ENCODE data around the gene RNF38. TPM values are rescaled to one million over a fixed set of nuclear protein-coding genes. Genes with fewer than 3 reads are reported as not detected.
"Not testable (repeated sequence)": the region's sequence is repeated elsewhere in the genome, so short reads cannot be mapped to it uniquely, and the experiment has no call there.

RNF38 gene
- total RNA-seq, 2 experiments from 2014 or later, result 37.0 to 40.2 TPM

DNA sequence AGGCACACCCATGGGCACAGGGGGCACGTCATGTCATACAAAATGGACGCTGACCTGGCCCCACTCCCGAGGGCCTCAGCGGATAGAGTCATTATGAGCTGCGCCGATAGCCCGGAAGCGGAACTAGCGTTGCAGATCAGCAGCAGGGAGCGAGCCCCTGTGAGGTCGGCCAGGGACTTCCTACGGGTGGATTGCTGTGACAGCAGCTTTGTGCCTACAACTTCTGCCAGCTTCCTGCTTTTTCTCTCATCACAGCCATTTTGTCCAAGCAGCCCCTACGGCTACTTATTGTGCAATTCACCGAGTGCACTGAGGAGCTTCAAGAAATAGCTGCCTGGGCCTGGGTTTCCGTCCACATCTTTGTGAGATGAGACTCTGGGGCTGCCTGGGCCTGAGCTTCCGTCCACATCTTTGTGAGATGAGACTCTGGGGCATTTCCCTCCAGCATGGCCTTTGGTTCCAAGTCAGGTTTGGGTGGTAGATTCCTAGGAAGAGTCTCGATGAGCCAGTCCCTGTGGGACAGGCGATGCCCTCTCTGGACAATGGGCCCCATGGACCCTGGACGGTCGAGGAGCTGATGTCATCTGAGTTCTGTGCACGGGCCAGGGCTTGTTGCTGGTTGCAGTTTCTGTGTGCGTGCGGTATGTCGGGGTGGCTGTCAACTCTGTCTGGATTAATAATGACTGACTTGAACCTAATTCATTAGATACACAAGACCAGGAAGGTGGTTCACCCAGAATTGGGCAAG, 74.8 kb downstream of the RNF38 start:
- H3K4me3 Mint-ChIP-seq, result no peak overlapping the region
- no peak for DNase-seq
- H3K27me3 Mint-ChIP-seq, result no peaks in the 10 kb centered on the region
- no peaks in the 10 kb centered on the region for H3K36me3 Mint-ChIP-seq
- no peaks in the 10 kb centered on the region for H3K9me3 Mint-ChIP-seq
- no peak overlapping the region for H3K27ac Mint-ChIP-seq
- no peaks in the 10 kb centered on the region for H3K4me1 Mint-ChIP-seq

DNA sequence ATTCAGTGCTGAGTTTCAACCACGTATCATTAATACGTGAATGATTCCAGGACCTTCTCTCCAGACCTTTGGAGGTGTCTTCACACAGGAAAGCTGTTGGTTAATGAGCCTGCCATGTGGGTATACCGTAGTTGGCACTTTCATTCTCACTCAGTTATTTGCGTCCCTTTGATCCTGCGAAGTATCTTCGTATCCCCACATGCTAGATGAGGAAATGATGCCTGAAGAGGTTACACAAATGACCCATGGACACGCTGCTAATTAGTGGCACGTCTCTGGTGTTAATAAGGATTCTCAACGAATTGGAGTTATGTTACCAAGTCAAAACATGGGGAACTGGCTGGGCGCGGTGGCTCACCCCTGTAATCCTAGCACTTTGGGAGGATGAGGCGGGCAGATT, 76.1 kb downstream of the RNF38 start:
- Mint-ChIP-seq H3K27ac (no peak overlapping the region), H3K4me1 (no peaks in the 10 kb centered on the region), H3K4me3 (no peak overlapping the region), H3K36me3 (no peaks in the 10 kb centered on the region), H3K27me3 (no peaks in the 10 kb centered on the region), H3K9me3 (no peaks in the 10 kb centered on the region)
- DNase-seq, result no peak

DNA sequence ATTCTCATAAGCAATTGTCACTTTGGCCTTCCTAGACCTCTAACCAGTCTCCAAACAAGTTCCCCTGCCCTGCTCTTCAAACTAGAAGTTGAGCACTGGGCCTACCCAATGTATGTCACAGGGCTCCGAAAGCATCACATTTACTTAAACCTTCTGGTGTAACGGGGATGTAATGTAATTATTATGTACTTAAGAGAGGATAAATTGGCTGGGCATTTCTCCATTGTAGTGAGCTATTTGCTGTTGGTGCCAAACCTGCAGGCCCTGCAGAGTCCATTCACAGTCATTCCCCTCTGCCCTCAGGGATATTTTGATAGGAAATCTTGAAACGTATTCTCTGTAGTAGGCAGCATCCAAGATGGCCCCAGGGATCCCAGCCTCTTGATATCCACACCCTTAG, 77.6 kb downstream of the RNF38 start:
- Mint-ChIP-seq H3K9me3 (no peaks in the 10 kb centered on the region), H3K4me3 (no peak overlapping the region), H3K27me3 (peaks cover 3% of the 10 kb centered on the region), H3K4me1 (no peaks in the 10 kb centered on the region), H3K27ac (no peak overlapping the region), H3K36me3 (no peaks in the 10 kb centered on the region)
- no peak for DNase-seq

DNA sequence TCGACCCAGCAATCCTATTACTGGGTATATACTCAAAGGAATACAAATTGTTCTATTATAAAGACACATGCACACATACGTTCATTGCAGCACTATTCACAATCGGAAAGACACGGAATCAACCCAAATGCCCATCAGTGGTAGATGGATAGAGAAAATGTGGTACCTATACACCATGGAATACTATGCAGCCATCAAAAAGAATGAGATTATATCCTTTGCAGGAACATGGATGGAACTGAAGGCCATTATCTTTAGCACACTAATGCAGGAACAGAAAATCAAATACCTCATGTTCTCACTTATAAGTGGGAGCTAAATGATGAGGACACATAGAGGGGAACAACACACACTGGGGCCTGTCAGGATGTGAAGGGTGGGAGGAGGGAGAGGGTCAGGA, 78.2 kb downstream of the RNF38 start:
- H3K4me1 Mint-ChIP-seq, H3K27ac Mint-ChIP-seq, H3K36me3 Mint-ChIP-seq, H3K27me3 Mint-ChIP-seq, H3K4me3 Mint-ChIP-seq, DNase-seq, H3K9me3 Mint-ChIP-seq: not testable (repeated sequence)

DNA sequence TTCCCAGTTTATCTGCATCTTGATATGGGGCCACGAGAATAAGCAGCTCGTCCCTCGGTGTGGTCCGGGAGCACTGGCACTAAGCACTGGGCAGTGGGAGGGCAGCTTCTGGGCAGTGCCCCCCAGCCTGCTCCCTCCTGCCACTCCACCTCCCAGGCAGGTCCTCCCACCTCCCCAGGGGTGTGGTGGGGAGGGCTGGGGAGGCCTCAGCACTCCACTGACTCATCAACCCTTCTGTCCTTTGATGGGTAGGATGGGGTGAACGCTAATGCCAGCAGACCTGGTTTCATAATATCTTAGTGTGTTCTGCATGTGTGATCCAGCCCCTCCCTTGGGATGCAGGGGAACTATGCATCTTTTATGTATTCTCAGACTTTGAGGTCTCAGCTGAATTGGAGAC, 79.6 kb downstream of the RNF38 start:
- no peaks in the 10 kb centered on the region for H3K36me3 Mint-ChIP-seq
- H3K27ac Mint-ChIP-seq, result no peak overlapping the region
- no peaks in the 10 kb centered on the region for H3K9me3 Mint-ChIP-seq
- no peak overlapping the region for H3K4me3 Mint-ChIP-seq
- H3K27me3 Mint-ChIP-seq, result peaks cover 3% of the 10 kb centered on the region
- no peaks in the 10 kb centered on the region for H3K4me1 Mint-ChIP-seq
- DNase-seq, result no peak

DNA sequence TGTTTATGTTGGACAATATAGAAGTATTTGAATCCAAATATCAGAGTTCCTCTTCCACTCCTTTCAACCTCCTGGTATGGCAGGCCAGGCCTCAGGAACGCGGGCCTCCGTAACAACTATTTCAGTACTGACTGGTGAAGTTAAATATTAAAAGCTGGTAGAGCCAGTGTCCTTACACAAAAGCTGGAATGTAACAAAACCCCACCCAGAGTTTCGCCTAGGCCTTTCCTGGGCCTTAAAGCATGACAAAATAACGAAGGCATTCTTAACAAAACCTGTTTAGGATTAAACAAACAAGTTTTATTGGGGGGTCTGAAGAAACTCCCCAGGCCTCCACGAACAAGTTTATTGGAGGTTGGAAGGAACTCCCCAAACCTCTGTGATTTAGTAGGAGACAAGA, 80.3 kb downstream of the RNF38 start:
- Mint-ChIP-seq H3K27me3 (peaks cover 3% of the 10 kb centered on the region), H3K36me3 (no peaks in the 10 kb centered on the region), H3K4me1 (peaks cover 2% of the 10 kb centered on the region), H3K27ac (no peak overlapping the region), H3K9me3 (no peaks in the 10 kb centered on the region), H3K4me3 (no peak overlapping the region)
- DNase-seq, result no peak

DNA sequence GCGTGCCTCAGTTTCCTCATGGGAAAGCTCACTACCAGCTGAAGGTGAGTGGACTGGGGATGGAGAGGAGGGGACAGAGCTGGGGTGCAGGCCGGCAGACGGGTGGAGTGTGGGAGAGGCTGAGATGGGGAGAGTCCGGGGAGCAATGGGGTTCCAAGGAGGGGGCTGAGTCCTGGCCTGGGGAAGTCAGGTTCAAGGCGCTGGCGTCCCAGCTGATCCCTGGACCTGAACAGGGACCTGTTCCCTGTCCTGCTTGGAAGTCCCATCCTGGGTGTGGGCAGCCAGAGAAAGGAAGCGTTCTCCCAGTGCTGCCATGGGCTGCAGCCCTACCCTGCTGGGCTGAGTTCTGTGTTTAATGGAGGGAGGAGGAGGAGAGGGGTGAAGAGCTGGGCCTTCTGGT, 80.9 kb downstream of the RNF38 start:
- no peak for DNase-seq
- H3K27me3 Mint-ChIP-seq, result peaks cover 3% of the 10 kb centered on the region
- H3K27ac Mint-ChIP-seq, result no peak overlapping the region
- H3K4me3 Mint-ChIP-seq, result no peak overlapping the region
- no peaks in the 10 kb centered on the region for H3K36me3 Mint-ChIP-seq
- H3K9me3 Mint-ChIP-seq, result no peaks in the 10 kb centered on the region
- H3K4me1 Mint-ChIP-seq, result peaks cover 2% of the 10 kb centered on the region

DNA sequence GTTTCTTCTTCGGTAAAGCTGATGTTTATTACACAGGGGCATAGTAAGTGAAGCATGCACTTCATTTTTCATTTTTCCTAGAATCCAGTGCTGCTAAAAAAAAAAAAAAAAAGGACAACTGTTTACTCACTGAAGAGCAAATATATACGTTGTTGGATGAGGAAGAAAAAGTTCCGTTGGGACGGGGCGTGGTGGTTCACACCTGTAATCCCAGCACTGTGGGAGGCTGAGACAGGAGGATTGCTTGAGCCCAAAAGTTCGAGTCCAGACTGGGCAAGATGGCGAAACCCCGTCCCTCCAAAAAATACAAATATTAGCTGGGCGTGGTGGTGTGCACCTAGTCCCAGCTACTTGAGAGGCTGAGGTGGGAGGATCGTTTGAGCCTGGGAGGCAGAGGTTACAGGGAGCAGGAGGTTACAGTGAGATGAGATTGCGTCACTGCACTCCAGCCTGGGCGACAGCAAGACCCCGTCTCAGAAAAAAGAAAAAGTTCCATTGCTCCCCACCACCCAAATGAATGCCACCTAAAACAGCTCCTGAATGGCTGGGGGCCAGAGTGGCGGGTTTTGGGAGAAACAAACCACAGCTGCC, 81.8 kb downstream of the RNF38 start:
- Mint-ChIP-seq H3K27ac (no peak overlapping the region), H3K36me3 (no peaks in the 10 kb centered on the region), H3K4me3 (no peak overlapping the region), H3K27me3 (peaks cover 3% of the 10 kb centered on the region), H3K4me1 (peaks cover 2% of the 10 kb centered on the region), H3K9me3 (no peaks in the 10 kb centered on the region)
- DNase-seq, result no peak

DNA sequence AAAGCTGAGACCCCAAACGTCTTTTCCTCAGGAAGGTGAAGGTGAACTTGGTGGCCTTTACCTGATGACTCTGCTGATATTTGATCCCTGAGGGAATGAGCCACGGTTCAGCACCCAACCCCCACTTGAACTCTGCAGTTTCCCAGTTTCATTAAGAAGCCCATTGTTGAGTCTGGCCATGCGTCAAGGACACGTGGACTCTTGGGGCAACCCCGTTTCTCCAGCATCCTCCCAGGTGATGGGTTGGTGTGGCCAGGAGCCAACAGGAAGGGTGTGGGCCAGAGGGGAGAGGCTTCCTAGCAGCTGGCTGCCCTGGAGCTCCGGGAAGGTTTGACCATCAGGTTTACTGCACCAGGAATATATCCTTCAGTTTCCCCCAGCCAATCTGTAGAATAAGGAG, 82.3 kb downstream of the RNF38 start:
- no peak for DNase-seq
- Mint-ChIP-seq H3K27ac (no peak overlapping the region), H3K4me3 (no peak overlapping the region), H3K9me3 (no peaks in the 10 kb centered on the region), H3K36me3 (no peaks in the 10 kb centered on the region), H3K27me3 (peaks cover 3% of the 10 kb centered on the region), H3K4me1 (peaks cover 2% of the 10 kb centered on the region)

DNA sequence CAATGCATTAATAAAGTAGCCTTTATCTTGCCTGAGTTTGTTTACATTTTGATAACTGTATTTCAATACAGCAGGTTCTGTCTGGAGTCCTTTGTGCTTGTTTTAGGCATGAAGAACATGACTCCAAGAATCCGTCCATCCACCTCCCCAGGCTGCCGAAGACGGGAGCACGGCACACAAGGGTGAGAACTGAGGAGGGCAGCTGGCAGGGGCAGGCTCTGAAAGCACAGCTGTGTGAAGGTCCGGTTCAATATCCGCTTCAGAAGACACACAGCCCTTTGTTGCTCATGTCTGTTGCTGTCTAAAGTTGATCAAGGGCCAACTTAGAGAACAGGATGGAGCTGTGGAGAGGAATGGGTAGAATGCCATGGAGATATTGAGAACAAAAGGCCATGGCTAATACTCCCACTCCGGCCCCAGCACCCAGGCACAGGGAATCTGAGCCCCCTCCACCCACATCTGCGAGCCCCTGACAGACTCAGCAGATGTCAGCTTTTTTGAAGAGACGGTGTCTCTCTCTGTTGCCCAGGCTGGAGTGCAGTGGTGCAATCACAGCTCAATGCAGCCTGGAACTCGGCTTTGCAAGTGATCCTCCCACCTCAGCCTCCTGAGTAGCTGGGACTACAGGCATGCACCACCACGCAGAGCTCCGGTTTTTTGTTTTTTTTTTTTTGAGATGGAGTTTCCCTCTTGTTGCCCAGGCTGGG, 83.3 kb downstream of the RNF38 start:
- Mint-ChIP-seq H3K4me3 (no peak overlapping the region), H3K36me3 (no peaks in the 10 kb centered on the region), H3K4me1 (peaks cover 2% of the 10 kb centered on the region), H3K27ac (no peak overlapping the region), H3K9me3 (no peaks in the 10 kb centered on the region), H3K27me3 (peaks cover 3% of the 10 kb centered on the region)
- DNase-seq, result no peak

DNA sequence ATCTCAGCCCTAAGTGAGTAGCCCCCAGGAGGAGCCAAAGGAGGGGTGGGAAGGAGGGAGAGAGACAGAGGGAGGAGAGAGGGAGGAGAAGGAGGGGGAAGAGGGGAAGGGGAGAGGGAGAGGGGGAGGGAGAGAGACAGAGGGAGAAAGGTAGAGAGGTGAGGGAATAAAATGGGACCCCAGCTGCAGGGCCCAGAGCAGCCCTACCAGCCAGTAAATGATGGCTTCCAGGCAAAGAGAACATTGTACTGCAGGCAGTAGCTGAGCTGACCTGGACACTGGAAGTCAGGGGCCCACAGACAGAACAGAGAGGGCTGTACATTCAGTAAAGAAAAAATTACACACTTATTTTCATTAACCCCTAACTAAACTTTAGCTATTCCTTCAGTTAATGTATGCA, 84.0 kb downstream of the RNF38 start:
- peaks cover 3% of the 10 kb centered on the region for H3K27me3 Mint-ChIP-seq
- H3K4me1 Mint-ChIP-seq, result peaks cover 2% of the 10 kb centered on the region
- no peaks in the 10 kb centered on the region for H3K9me3 Mint-ChIP-seq
- no peaks in the 10 kb centered on the region for H3K36me3 Mint-ChIP-seq
- no peak overlapping the region for H3K27ac Mint-ChIP-seq
- DNase-seq, result no peak
- H3K4me3 Mint-ChIP-seq, result no peak overlapping the region

DNA sequence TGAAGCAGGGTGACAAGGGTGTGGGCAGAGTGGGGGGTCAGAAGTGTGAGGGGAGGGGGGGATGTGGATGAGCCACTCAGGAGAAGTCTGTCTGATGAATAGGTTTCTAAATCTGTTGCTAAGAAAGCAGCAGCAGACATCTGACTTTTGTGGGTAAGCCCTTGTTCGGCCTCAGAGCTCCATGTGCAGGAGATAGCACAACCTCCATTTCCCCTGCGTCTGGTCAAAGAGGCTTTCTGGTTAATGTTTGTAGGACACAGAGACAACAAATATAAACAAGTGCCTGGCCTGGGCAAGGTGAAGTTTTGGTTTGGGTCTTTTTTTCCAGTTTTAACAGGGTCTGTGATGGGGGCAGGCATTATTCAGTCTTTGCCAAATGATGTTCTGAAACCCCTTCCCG, 84.8 kb downstream of the RNF38 start:
- H3K27ac Mint-ChIP-seq, result no peak overlapping the region
- no peaks in the 10 kb centered on the region for H3K9me3 Mint-ChIP-seq
- peaks cover 2% of the 10 kb centered on the region for H3K4me1 Mint-ChIP-seq
- peaks cover 3% of the 10 kb centered on the region for H3K27me3 Mint-ChIP-seq
- DNase-seq, result no peak
- H3K36me3 Mint-ChIP-seq, result no peaks in the 10 kb centered on the region
- no peak overlapping the region for H3K4me3 Mint-ChIP-seq

DNA sequence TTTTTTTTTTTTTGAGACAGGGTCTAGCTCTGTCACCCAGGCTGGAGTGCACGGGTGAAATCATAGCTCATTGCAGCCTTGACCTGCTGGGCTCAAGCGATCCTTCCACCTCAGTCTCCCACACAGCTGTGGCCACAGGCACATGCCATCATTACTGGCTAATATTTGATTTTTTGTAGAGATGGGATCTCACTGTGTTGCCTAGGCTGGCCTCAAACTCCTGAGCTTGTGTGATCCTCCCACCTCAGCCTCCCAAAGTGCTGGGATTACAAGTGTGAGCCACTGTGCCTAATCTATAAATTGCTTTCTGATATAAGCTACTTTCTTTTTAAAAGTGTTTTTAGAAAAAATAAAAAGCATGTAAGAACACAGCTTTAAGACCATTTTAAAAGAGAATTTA, 85.3 kb downstream of the RNF38 start:
- DNase-seq, result no peak
- peaks cover 3% of the 10 kb centered on the region for H3K27me3 Mint-ChIP-seq
- no peaks in the 10 kb centered on the region for H3K9me3 Mint-ChIP-seq
- H3K4me3 Mint-ChIP-seq, result no peak overlapping the region
- no peaks in the 10 kb centered on the region for H3K36me3 Mint-ChIP-seq
- H3K4me1 Mint-ChIP-seq, result peaks cover 2% of the 10 kb centered on the region
- H3K27ac Mint-ChIP-seq, result no peak overlapping the region

DNA sequence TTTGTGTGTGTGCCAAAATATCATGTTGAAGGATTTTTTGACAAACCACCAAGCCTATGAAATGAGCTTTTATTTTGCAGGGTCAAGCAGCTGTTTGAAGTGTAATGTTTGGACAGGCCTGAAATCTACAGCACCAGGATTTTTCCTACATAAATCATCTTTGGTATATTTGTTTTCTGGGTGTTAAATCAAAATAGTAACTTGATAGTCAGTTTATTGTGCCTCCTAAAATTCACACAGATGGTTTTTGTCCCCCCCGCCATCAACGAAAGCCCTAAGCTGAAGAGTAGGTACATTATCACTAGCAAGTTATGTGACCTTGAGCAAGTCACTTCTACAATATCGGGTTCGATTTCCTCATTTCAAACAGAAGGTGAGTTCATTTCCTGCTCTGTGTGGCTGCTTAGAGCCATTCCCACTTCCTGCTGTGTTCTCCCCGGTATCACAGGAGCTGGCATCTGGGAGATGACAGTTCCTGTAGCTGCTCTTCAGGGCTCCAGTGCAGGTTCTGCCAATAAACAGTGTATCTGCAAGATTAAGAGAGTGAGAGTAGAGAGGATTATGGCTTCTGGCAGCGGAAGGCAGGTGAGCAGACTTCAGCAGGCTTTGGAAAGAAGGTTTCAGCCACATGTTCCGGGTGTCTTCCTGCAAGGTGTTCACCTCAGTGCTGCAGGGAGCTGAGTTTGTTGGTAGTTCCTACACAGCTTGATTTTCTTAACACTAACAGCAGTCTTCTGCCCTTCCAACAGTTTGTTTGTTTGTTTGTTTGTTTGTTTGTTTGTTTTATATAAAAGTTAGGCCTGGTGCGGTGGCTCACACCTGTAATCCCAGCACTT, 93.4 kb downstream of the RNF38 start:
- no peak overlapping the region for H3K4me3 Mint-ChIP-seq
- no peaks in the 10 kb centered on the region for H3K36me3 Mint-ChIP-seq
- H3K27ac Mint-ChIP-seq, result peak overlapping the region; percentile 23
- no peaks in the 10 kb centered on the region for H3K27me3 Mint-ChIP-seq
- DNase-seq, result no peak
- no peaks in the 10 kb centered on the region for H3K9me3 Mint-ChIP-seq
- peaks cover 7% of the 10 kb centered on the region for H3K4me1 Mint-ChIP-seq

DNA sequence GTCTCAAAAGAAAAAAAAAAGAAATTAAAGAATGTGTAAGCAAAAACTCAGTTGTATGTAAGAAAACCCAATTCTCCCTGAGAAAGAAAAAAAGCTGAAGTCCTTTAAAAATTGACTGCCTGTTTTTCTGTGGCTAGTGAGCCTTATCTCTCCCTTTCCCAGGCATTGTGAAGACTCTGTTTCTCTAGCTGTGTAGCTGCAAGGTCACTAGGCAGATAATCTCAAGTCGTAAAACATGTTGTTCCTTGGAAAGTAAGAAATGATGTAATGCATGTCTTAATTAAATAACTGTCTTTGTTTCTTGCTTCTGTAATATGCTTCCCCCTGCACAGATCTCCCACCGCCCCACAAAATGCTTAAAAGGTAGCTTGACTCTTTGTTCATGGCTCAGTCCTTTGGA, 95.7 kb downstream of the RNF38 start:
- H3K4me3 Mint-ChIP-seq, H3K27me3 Mint-ChIP-seq, H3K9me3 Mint-ChIP-seq, H3K27ac Mint-ChIP-seq, H3K4me1 Mint-ChIP-seq, H3K36me3 Mint-ChIP-seq, DNase-seq: not testable (repeated sequence)
